SH-SY5Y (cell line): Measurements from ENCODE around the gene CPZ.

Experiments used
- GATA2 ChIP-seq: IDR thresholded peaks from 2 replicates; pipeline ENCODE4 v1.6.1; 2011; ENCODE audit warnings: mild to moderate bottlenecking, low read depth, low read length
- GATA3 ChIP-seq: IDR thresholded peaks from 2 replicates; pipeline ENCODE4 v1.6.1; 2011; ENCODE audit warnings: low read depth, mild to moderate bottlenecking, low read length, moderate library complexity

GRCh38 chr4:8556341-8557150 is 36.0 kb upstream of the CPZ start:
- TF ChIP-seq GATA2 (no peak), GATA3 (no peak)
